ENCODE measurements around the gene ADGRE1. TPM values are rescaled to one million over a fixed set of nuclear protein-coding genes. Genes with fewer than 3 reads are reported as not detected.

The ADGRE1 gene
- total RNA-seq, 4 donors from 2014 or later, result 0.13 TPM; not detected in 3

DNA sequence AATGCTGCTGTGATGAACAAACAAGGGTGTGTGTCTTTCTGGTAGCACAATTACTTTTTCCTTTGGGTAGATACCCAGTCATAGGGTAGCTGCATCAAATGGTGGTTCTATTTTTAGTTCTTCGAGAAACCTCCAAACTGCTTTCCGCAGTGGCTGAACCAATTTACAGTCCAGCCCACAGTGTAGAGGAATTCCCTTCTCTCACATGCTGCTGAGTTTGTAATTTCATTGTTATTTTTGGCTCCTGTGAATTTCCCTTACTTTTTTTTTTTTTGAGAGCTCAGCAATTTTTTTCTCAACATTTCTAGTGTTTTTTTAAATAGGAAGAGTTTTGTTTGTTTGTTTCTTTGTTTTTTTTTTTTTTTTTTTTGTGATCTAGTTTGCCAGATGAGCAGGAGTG is 37.5 kb upstream of the ADGRE1 start:
- H3K4me3 ChIP-seq, result no peak overlapping the region
- H3K27ac ChIP-seq, result no peak overlapping the region
- ATAC-seq, result no peak

DNA sequence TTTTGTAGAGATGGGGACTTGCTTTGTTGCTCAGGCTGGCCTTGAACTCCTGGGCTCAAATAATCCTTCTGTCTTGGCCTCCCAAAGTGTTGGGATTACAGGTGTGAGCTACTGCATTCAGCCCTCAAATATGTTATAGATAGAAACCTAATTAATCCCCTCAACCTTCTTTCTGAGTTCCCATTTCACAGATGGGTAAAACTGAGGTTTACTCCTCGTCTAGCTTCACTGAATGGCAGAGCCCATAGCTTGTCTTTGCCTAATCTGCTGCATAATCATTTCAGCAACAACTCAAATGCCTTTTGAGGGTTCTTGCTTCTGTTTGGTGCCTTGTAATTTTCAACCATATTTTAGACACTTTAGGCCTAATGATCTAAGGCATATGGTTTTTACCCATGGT is 36.0 kb upstream of the ADGRE1 start:
- no peak for ATAC-seq
- H3K4me1 ChIP-seq, result no peaks in the 10 kb centered on the region
- H3K36me3 ChIP-seq, result no peaks in the 10 kb centered on the region
- H3K9me3 ChIP-seq, result no peaks in the 10 kb centered on the region
- H3K4me3 ChIP-seq, result no peak overlapping the region
- no peak overlapping the region for H3K27ac ChIP-seq
- peaks cover 46% of the 10 kb centered on the region for H3K27me3 ChIP-seq
- 64% methylated on average over 1 of the region's 1 CpG for WGBS, 2 donors (ENCODE audit: low coverage in 1 of 2)
- TF ChIP-seq POLR2A (IDR thresholded peaks at IDR 0.05) (no peak), EP300 (IDR thresholded peaks at IDR 0.05) (no peak), POLR2AphosphoS5 (IDR thresholded peaks at IDR 0.05) (no peak)
- TF ChIP-seq, protein P1, sequence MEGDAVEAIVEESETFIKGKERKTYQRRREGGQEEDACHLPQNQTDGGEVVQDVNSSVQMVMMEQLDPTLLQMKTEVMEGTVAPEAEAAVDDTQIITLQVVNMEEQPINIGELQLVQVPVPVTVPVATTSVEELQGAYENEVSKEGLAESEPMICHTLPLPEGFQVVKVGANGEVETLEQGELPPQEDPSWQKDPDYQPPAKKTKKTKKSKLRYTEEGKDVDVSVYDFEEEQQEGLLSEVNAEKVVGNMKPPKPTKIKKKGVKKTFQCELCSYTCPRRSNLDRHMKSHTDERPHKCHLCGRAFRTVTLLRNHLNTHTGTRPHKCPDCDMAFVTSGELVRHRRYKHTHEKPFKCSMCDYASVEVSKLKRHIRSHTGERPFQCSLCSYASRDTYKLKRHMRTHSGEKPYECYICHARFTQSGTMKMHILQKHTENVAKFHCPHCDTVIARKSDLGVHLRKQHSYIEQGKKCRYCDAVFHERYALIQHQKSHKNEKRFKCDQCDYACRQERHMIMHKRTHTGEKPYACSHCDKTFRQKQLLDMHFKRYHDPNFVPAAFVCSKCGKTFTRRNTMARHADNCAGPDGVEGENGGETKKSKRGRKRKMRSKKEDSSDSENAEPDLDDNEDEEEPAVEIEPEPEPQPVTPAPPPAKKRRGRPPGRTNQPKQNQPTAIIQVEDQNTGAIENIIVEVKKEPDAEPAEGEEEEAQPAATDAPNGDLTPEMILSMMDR (IDR thresholded peaks at IDR 0.05), result no peak

More for the DNA sequence above, 37.5 kb upstream of the ADGRE1 start:
- Histone ChIP-seq H3K27me3 (peaks cover 35% of the 10 kb centered on the region), H3K36me3 (no peaks in the 10 kb centered on the region), H3K4me1 (no peaks in the 10 kb centered on the region), H3K9me3 (no peaks in the 10 kb centered on the region)
- no peak for TF ChIP-seq EP300 (IDR thresholded peaks at IDR 0.05)
- 75% methylated on average over 2 of the region's 2 CpGs; no CpG with 5 or more reads in 1 of the 2 donors for WGBS, 2 donors (ENCODE audit: low coverage in 1 of 2)

DNA sequence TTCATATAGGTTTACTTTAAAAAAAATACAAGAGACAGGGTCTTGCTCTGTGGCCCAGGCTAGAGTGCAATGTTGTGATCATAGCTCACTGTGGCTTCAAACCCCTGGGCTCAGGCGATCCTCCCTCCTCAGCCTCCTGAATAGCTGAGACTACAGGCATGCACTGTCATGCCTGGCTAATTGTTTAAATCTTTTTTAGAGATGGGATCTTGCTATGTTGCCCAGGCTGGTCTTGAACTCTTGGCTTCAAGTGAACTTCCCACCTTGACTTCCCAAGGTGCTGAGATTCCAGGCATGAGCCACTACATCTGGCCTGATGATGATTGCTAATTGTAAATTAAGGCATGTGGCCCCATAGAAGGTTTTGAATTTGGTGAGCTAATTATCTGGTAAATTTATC is 35.4 kb upstream of the ADGRE1 start:
- TF ChIP-seq, protein P1 (IDR thresholded peaks at IDR 0.05), result no peak
- no peak for TF ChIP-seq EP300 (IDR thresholded peaks at IDR 0.05)
- no peak for TF ChIP-seq POLR2A (IDR thresholded peaks at IDR 0.05)
- no peak for TF ChIP-seq POLR2AphosphoS5 (IDR thresholded peaks at IDR 0.05)
- no peaks in the 10 kb centered on the region for H3K9me3 ChIP-seq
- no peaks in the 10 kb centered on the region for H3K36me3 ChIP-seq
- no peak overlapping the region for H3K4me3 ChIP-seq
- ATAC-seq, result no peak
- H3K4me1 ChIP-seq, result no peaks in the 10 kb centered on the region
- WGBS, 2 donors (ENCODE audit: low coverage in 1 of 2), result 100% methylated on average over 1 of the region's 1 CpG
- H3K27me3 ChIP-seq, result peaks cover 46% of the 10 kb centered on the region
- no peak overlapping the region for H3K27ac ChIP-seq

DNA sequence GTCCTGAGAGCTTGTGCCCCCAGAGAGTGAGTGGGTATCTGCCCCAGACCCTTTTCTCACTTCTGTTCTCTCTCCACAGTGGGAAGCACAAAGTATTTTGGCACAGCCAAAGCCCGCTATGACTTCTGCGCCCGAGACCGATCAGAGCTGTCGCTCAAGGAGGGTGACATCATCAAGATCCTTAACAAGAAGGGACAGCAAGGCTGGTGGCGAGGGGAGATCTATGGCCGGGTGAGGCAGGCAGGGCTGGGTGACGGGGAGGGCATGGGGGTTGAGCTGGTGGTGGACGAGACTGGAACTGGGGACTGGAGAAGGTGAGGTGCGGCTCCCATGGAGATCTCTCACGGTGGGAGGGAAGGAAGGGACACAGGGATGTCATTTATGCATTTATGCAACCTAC is 33.5 kb upstream of the ADGRE1 start:
- no peak for ATAC-seq
- 80 to 82% methylated on average over 4 to 6 of the region's 11 CpGs for WGBS, 2 donors (ENCODE audit: low coverage in 1 of 2)
- TF ChIP-seq EP300 (IDR thresholded peaks at IDR 0.05) (no peak), POLR2AphosphoS5 (IDR thresholded peaks at IDR 0.05) (no peak), POLR2A (IDR thresholded peaks at IDR 0.05) (no peak)
- TF ChIP-seq, protein P1 (IDR thresholded peaks at IDR 0.05), result no peak
- Histone ChIP-seq H3K4me3 (no peak overlapping the region), H3K27ac (no peak overlapping the region), H3K9me3 (no peaks in the 10 kb centered on the region), H3K27me3 (peaks cover 46% of the 10 kb centered on the region), H3K36me3 (no peaks in the 10 kb centered on the region), H3K4me1 (no peaks in the 10 kb centered on the region)

DNA sequence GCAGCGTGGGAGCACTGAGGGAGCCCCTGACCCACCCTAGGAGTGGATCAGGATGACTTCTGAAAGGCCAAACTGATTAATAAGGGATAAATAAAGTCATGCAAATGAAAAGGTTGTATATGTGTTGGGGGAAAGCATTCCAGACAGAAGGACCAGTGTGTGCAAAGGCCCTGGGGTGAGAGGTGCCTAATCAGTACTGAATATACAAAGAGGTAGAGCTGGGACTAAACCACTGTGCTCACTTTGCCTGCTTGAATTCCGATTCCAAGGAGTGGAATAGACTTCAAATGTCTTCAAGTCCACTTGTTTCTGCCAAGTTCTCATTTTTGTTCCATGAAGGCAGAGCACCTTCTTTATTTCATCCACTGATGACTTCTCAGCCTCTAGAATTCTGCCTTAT is 32.6 kb upstream of the ADGRE1 start:
- H3K27me3 ChIP-seq, result peaks cover 47% of the 10 kb centered on the region
- WGBS, 2 donors (ENCODE audit: low coverage in 1 of 2), result 57 to 68% methylated on average over 1 to 2 of the region's 2 CpGs
- H3K4me1 ChIP-seq, result no peaks in the 10 kb centered on the region
- TF ChIP-seq POLR2AphosphoS5 (IDR thresholded peaks at IDR 0.05) (no peak), POLR2A (IDR thresholded peaks at IDR 0.05) (no peak), EP300 (IDR thresholded peaks at IDR 0.05) (no peak)
- TF ChIP-seq, protein P1 (IDR thresholded peaks at IDR 0.05), result no peak
- no peaks in the 10 kb centered on the region for H3K9me3 ChIP-seq
- no peak overlapping the region for H3K4me3 ChIP-seq
- H3K36me3 ChIP-seq, result no peaks in the 10 kb centered on the region
- H3K27ac ChIP-seq, result no peak overlapping the region
- ATAC-seq, result no peak
